HG03108 (cell line): Measurements from ENCODE around the gene STK10.
"Not testable (repeated sequence)": the region's sequence is repeated elsewhere in the genome, so short reads cannot be mapped to it uniquely, and the experiment has no call there.

Experiments used
- ATAC-seq: cut with Tn5 transposase; IDR thresholded peaks from one replicate; pipeline ENCODE4 v1.9.1; 2021; ENCODE audit warnings: moderate library complexity; ENCODE audit not compliant: unreplicated experiment

Gene STK10

GRCh38 chr5:172188033-172188892, at the start of gene STK10:
TSS of gene STK10 (minus strand) at chr5:172188224. CDS start at chr5:172188042, 182 bp downstream.
- peak; percentile 74 for ATAC-seq

GRCh38 chr5:172235827-172236736, 48.1 kb upstream of the STK10 start:
- ATAC-seq, result no peak

GRCh38 chr5:172235132-172235780, 47.2 kb upstream of the STK10 start:
- ATAC-seq, result peak; percentile 65

- ATAC-seq, result no peak
Measured at GRCh38 chr5:172234031-172234430, 46.0 kb upstream of the STK10 start.

GRCh38 chr5:172229904-172230303, 41.9 kb upstream of the STK10 start:
- ATAC-seq, result no peak

- no peak for ATAC-seq
Measured at GRCh38 chr5:172224996-172225395, 37.0 kb upstream of the STK10 start.

GRCh38 chr5:172223901-172224873, 36.2 kb upstream of the STK10 start:
- ATAC-seq, result peak; percentile 79

GRCh38 chr5:172219296-172219695, 31.3 kb upstream of the STK10 start:
- ATAC-seq, result no peak

GRCh38 chr5:172216345-172216744, 28.3 kb upstream of the STK10 start:
- no peak for ATAC-seq

- no peak for ATAC-seq
Measured at GRCh38 chr5:172213126-172213525, 25.1 kb upstream of the STK10 start.

- ATAC-seq, result no peak
Measured at GRCh38 chr5:172211676-172212075, 23.7 kb upstream of the STK10 start.

GRCh38 chr5:172209714-172210113, 21.7 kb upstream of the STK10 start:
- no peak for ATAC-seq

GRCh38 chr5:172207511-172207910, 19.5 kb upstream of the STK10 start:
- no peak for ATAC-seq

- not testable (repeated sequence) for ATAC-seq
Measured at GRCh38 chr5:172205984-172206383, 18.0 kb upstream of the STK10 start.

- no peak for ATAC-seq
Measured at GRCh38 chr5:172200476-172200875, 12.5 kb upstream of the STK10 start.

GRCh38 chr5:172199446-172199845, 11.4 kb upstream of the STK10 start:
- ATAC-seq, result no peak

GRCh38 chr5:172197775-172198174, 9.8 kb upstream of the STK10 start:
- not testable (repeated sequence) for ATAC-seq

GRCh38 chr5:172194985-172195774, 7.2 kb upstream of the STK10 start:
- ATAC-seq, result no peak

GRCh38 chr5:172193872-172194271, 5.8 kb upstream of the STK10 start, which contains the start of gene EFCAB9:
TSS of gene EFCAB9 (plus strand) at chr5:172194172. CDS start at chr5:172194173, 1 bp downstream.
- no peak for ATAC-seq
